Spinal cord (tissue), 10 donors: ENCODE results near the gene GMCL2. TPM values are rescaled to one million over a fixed set of nuclear protein-coding genes. Genes with fewer than 3 reads are reported as not detected.

Source experiments
- DNase-seq, 6 donors: peaks; one replicate each; pipeline versions ENCODE4 v3.0.0 to v3.0.0-alpha.2; 2013 to 2015; ENCODE audit warnings: low spot score in 6 of 6, low read depth in 4 of 6
- H3K27ac ChIP-seq: one replicate; pipeline ENCODE4 v1.5.1; 2013; ENCODE audit warnings: low read depth, low read length, control low read depth
- H3K27me3 ChIP-seq: one replicate; pipeline ENCODE4 v1.6.1; 2013; ENCODE audit warnings: low read length; ENCODE audit not compliant: control insufficient read depth, insufficient read depth
- H3K36me3 ChIP-seq: one replicate; pipeline ENCODE4 v1.6.1; 2013; ENCODE audit warnings: low read length; ENCODE audit not compliant: control insufficient read depth, insufficient read depth
- H3K4me1 ChIP-seq: one replicate; pipeline ENCODE4 v1.6.1; 2013; ENCODE audit warnings: low read length; ENCODE audit not compliant: control insufficient read depth, insufficient read depth
- H3K4me3 ChIP-seq: one replicate; pipeline ENCODE4 v1.5.1; 2013; ENCODE audit warnings: low read depth, low read length, control low read depth
- H3K9me3 ChIP-seq: one replicate; pipeline ENCODE4 v1.6.1; 2013; ENCODE audit warnings: low read length; ENCODE audit not compliant: control insufficient read depth, insufficient read depth
- WGBS: methylation state at CpG from one replicate; pipeline ENCODE4 v1.1.5; 2013; ENCODE audit warnings: missing lambda C conversion rate; ENCODE audit not compliant: insufficient coverage; 5-methylcytosine and 5-hydroxymethylcytosine counted together
- polyA plus RNA-seq, 2 donors: library from polyadenylated mRNA; unstranded; fragments of 120-200 nt; gene quantifications; one replicate each; pipeline ENCODE4 v1.2.1, GENCODE V29; 2013; ENCODE audit not compliant: insufficient read length in 2 of 2
- total RNA-seq, 2 donors: library from RNA; depleted of rRNA in 1 of 2; stranded (reverse); fragments of 120-200 nt in 1 of 2; fragments of >200 nt in 1 of 2; gene quantifications; one replicate each; pipeline versions ENCODE4 v1.2.3 to v1.2.4, GENCODE V29; 2013 to 2014
- donor health status: healthy.

The GMCL2 gene
- total and polyA plus RNA-seq, 4 donors: 0.10 TPM; not detected in 3

GRCh38 chr5:178193251-178193809, 6.2 kb upstream of the GMCL2 start:
- Histone ChIP-seq H3K4me3 (no peak overlapping the region), H3K4me1 (no peaks in the 10 kb centered on the region), H3K36me3 (no peaks in the 10 kb centered on the region), H3K9me3 (peaks cover 1% of the 10 kb centered on the region), H3K27me3 (no peaks in the 10 kb centered on the region), H3K27ac (no peak overlapping the region)
- whole genome bisulfite sequencing: 84% methylated on average over 8 of the region's 8 CpGs
- no peak for DNase-seq

GRCh38 chr5:178192787-178193186, 5.6 kb upstream of the GMCL2 start:
- Histone ChIP-seq H3K4me3 (no peak overlapping the region), H3K27ac (no peak overlapping the region), H3K4me1 (no peaks in the 10 kb centered on the region), H3K9me3 (peaks cover 1% of the 10 kb centered on the region), H3K27me3 (no peaks in the 10 kb centered on the region), H3K36me3 (no peaks in the 10 kb centered on the region)
- 94% methylated on average over 6 of the region's 7 CpGs for WGBS
- DNase-seq: no peak

- Histone ChIP-seq H3K9me3 (peaks cover 1% of the 10 kb centered on the region), H3K4me1 (peaks cover under 1% of the 10 kb centered on the region), H3K4me3 (no peak overlapping the region), H3K36me3 (no peaks in the 10 kb centered on the region), H3K27me3 (no peaks in the 10 kb centered on the region), H3K27ac (no peak overlapping the region)
- no peak for DNase-seq
- 100% methylated on average over 2 of the region's 2 CpGs for WGBS
These were observed 5.1 kb upstream of the GMCL2 start for GRCh38 chr5:178192244-178192643.

- Histone ChIP-seq H3K27me3 (no peaks in the 10 kb centered on the region), H3K27ac (no peak overlapping the region), H3K36me3 (no peaks in the 10 kb centered on the region), H3K9me3 (peaks cover 1% of the 10 kb centered on the region), H3K4me1 (peaks cover 4% of the 10 kb centered on the region), H3K4me3 (no peak overlapping the region)
- 75% methylated on average over 2 of the region's 4 CpGs for WGBS
- DNase-seq: no peak
These were observed 4.5 kb upstream of the GMCL2 start for GRCh38 chr5:178191661-178192060.

GRCh38 chr5:178189433-178189832, 2.3 kb upstream of the GMCL2 start:
- 58% methylated on average over 2 of the region's 2 CpGs for WGBS

GRCh38 chr5:178186427-178186826, 744 bp downstream of the GMCL2 start:
- WGBS: 85% methylated on average over 5 of the region's 6 CpGs
- H3K4me3 ChIP-seq: no peak overlapping the region
- H3K27ac ChIP-seq: no peak overlapping the region

More at GRCh38 chr5:178189433-178189832, 2.3 kb upstream of the GMCL2 start:
- Histone ChIP-seq H3K27me3 (no peaks in the 10 kb centered on the region), H3K9me3 (peaks cover 1% of the 10 kb centered on the region), H3K4me1 (peaks cover 4% of the 10 kb centered on the region), H3K4me3 (no peak overlapping the region), H3K27ac (no peak overlapping the region), H3K36me3 (no peaks in the 10 kb centered on the region)
- no peak for DNase-seq

GRCh38 chr5:178182158-178182876, 4.9 kb downstream of the GMCL2 start:
- no peaks in the 10 kb centered on the region for H3K9me3 ChIP-seq
- DNase-seq: no peak
- no peak overlapping the region for H3K4me3 ChIP-seq
- H3K27me3 ChIP-seq: no peaks in the 10 kb centered on the region
- H3K36me3 ChIP-seq: no peaks in the 10 kb centered on the region
- WGBS: 55% methylated on average over 3 of the region's 4 CpGs
- H3K27ac ChIP-seq: no peak overlapping the region
- peaks cover 4% of the 10 kb centered on the region for H3K4me1 ChIP-seq

More at GRCh38 chr5:178186427-178186826, 744 bp downstream of the GMCL2 start:
- Histone ChIP-seq H3K9me3 (no peaks in the 10 kb centered on the region), H3K36me3 (no peaks in the 10 kb centered on the region), H3K4me1 (peaks cover 4% of the 10 kb centered on the region), H3K27me3 (no peaks in the 10 kb centered on the region)
- peak in 1 of 6 donors; percentile 52 for DNase-seq

- Histone ChIP-seq H3K27ac (no peak overlapping the region), H3K36me3 (no peaks in the 10 kb centered on the region), H3K27me3 (no peaks in the 10 kb centered on the region), H3K9me3 (no peaks in the 10 kb centered on the region), H3K4me3 (no peak overlapping the region), H3K4me1 (no peaks in the 10 kb centered on the region)
- WGBS: 50% methylated on average over 2 of the region's 9 CpGs
- DNase-seq: no peak
These were observed 6.9 kb downstream of the GMCL2 start for GRCh38 chr5:178180141-178180863.

- Histone ChIP-seq H3K9me3 (no peaks in the 10 kb centered on the region), H3K36me3 (no peaks in the 10 kb centered on the region), H3K27ac (no peak overlapping the region), H3K27me3 (no peaks in the 10 kb centered on the region), H3K4me1 (no peaks in the 10 kb centered on the region), H3K4me3 (no peak overlapping the region)
- no peak for DNase-seq
- WGBS: 82% methylated on average over 6 of the region's 8 CpGs
These were observed 9.6 kb downstream of the GMCL2 start for GRCh38 chr5:178177569-178177968.
